BJ (cell line): Measurements from ENCODE around the gene CD247. TPM values are rescaled to one million over a fixed set of nuclear protein-coding genes. Genes with fewer than 3 reads are reported as not detected.

ENCODE experiments used
- CTCF ChIA-PET: fragments of 350-600 bp; formaldehyde crosslinking; extraction: SDS; loops from one replicate; lab custom pipeline; 2021; ENCODE audit warnings: antibody characterized with exemption, inconsistent platforms; lab: Yijun Ruan, JAX
- POLR2A ChIA-PET: fragments of 300-600 bp; sonication (Branson Sonifier 250); formaldehyde crosslinking; extraction: SDS; loops from one replicate; lab custom pipeline; 2021; ENCODE audit warnings: antibody characterized with exemption; lab: Charles Lee
- DNase-seq: peaks from one replicate; pipeline ENCODE4 v3.0.0-alpha.2; 2011; ENCODE audit warnings: low read depth
- H3K27me3 ChIP-seq: 2 replicates; pipeline ENCODE4 v1.6.0; 2011; ENCODE audit warnings: low read length; ENCODE audit not compliant: control insufficient read depth, insufficient read depth
- H3K36me3 ChIP-seq: 2 replicates; pipeline ENCODE4 v1.5.1; 2011; ENCODE audit warnings: low read length; ENCODE audit not compliant: control insufficient read depth, insufficient read depth
- H3K4me3 ChIP-seq: 2 replicates; pipeline ENCODE4 v1.5.1; 2011; ENCODE audit warnings: low read depth, mild to moderate bottlenecking, control low read depth, low read length
- CTCF ChIP-seq: IDR thresholded peaks from 2 replicates; pipeline ENCODE4 v1.5.1; 2011; ENCODE audit warnings: low read depth, mild to moderate bottlenecking, control low read depth, inconsistent platforms, low read length, moderate library complexity; ENCODE audit not compliant: insufficient read depth
- polyA plus RNA-seq: library from polyadenylated mRNA; depleted of rRNA; stranded (reverse); fragments of >200 nt; gene quantifications from 2 replicates; pipeline ENCODE4 v1.2.3, GENCODE V29; 2011

Gene CD247
- polyA plus RNA-seq, 1 experiment, result not detected

DNA sequence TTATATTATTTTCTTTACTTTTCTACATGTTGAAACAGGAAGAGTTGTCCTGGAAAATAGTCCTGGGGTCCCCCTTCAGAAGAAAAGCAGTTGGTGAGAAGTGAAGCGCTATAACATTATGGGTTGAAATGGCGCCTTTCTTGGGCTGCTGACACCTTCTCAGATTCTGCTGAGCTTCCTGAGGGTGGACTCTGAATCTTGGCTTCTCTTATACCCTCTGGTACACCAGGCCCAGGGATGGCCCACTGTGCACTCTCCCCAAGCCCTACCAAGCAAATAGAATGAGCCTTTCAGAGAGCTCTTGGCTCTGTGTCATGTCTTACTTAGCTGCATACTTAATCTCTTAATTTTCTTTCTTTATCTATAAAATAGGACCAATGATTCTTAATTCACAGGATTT lies 42.3 kb downstream of the CD247 start:
- peaks cover 2% of the 10 kb centered on the region; the same call in 1 of the 2 replicates for H3K27me3 ChIP-seq
- TF ChIP-seq CTCF, result no peak
- CTCF ChIA-PET, result interaction anchor here (1.2 kb wide), 1 partner anchor 17 kb away, joined by 3 read pairs; no protein-coding TSS in a partner anchor
- POLR2A ChIA-PET, result no interaction called here
- no peaks in the 10 kb centered on the region for H3K36me3 ChIP-seq
- no peak overlapping the region for H3K4me3 ChIP-seq
- DNase-seq, result no peak

DNA sequence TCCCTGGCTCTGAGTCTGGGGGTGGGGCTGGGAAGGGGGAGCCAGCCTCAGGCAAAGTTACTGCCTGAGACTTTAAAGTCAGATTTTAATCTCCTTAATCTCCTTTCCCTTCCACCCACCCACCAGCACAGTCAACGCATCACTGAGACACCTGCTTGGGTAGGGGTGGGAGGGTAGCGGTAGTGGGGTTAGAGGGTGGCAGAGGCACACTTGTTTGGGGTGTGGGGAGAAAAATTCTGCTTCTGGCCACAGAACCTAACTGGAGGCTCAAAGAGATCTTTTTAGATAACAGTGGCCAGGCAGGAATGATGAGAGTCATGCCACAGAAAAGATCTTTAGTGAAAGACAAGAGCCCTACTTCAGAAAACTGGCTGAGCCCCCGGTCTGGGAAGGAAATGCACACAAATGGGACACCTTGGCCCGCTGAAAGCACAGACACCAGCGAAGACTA lies 44.1 kb downstream of the CD247 start:
- ChIA-PET POLR2A (interaction anchor here (0.5 kb wide), 1 partner anchor 176 kb away, joined by 5 read pairs; no protein-coding TSS in a partner anchor), CTCF (no interaction called here)
- Histone ChIP-seq H3K27me3 (peaks cover 3% of the 10 kb centered on the region; the same call in 1 of the 2 replicates), H3K4me3 (no peak overlapping the region), H3K36me3 (no peaks in the 10 kb centered on the region)
- TF ChIP-seq CTCF, result no peak
- DNase-seq, result no peak

DNA sequence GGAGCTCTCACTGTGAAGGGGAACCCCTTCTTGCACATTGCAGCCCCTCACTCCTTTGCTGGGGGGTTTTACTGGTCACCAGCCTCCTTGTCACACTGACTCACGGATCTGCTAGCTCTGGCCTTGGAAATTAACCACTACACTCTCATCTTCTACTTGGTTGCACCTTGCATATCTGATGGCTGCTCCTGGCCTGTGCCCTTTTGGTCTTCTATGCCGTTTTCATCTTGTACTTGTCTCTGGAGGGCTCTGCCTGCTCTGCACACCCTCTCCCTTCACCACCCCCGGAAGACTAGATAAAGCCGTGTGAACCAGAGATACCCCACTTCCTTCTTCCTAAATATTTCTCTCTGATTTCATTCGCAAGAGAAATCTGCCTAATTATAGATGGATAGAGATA lies 44.6 kb downstream of the CD247 start:
- DNase-seq, result no peak
- POLR2A ChIA-PET, result interaction anchor here (0.5 kb wide), 1 partner anchor 175 kb away, joined by 5 read pairs; no protein-coding TSS in a partner anchor
- peaks cover 3% of the 10 kb centered on the region; the same call in 1 of the 2 replicates for H3K27me3 ChIP-seq
- CTCF ChIA-PET, result interaction anchor here (1.5 kb wide), 1 partner anchor 60 kb away, joined by 4 read pairs; no protein-coding TSS in a partner anchor
- TF ChIP-seq CTCF, result no peak
- no peak overlapping the region for H3K4me3 ChIP-seq
- H3K36me3 ChIP-seq, result no peaks in the 10 kb centered on the region

DNA sequence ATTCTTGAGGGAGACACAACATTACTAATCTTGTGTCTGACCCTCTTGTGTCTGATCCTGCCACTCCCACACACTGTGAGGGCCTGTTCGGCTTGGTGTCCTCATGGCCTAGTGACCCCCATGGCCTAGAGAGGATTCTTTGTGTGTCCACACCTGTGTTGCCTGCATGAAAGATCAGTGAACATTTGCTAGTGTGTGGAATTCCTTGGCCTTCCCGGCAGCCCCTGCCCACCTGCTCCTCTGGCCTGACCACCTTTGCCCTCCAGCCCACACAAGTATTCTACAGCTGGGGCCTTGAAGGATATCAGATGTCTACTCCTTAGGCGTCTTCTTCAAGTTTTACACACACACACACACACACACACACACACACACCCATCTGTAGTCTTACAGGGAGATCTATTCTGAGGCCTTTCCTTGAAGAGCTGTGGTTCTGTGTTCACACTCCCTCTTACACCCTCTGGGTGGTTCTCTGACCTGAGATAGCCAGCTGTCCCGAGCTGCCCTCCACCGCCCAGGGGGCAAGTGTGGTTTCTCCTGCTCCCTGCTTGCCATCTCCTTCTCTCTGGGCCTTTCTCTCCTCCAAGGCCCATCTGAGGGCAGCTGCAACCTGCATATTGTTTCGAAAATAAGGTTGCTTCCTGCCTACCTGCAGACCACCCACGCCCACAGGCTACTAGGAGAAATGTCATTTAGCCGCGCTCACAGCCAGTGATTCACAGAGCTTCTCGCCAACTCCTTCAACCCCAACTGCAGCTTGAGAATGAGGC lies 45.4 kb downstream of the CD247 start:
- CTCF ChIA-PET, result interaction anchor here (0.6 to 1.5 kb wide), 2 partner anchors 14 to 61 kb away, joined by 3 to 4 read pairs; no protein-coding TSS in a partner anchor
- POLR2A ChIA-PET, result no interaction called here
- no peak for TF ChIP-seq CTCF
- Histone ChIP-seq H3K36me3 (no peaks in the 10 kb centered on the region), H3K4me3 (no peak overlapping the region), H3K27me3 (peaks cover 3% of the 10 kb centered on the region; the same call in 1 of the 2 replicates)
- no peak for DNase-seq

DNA sequence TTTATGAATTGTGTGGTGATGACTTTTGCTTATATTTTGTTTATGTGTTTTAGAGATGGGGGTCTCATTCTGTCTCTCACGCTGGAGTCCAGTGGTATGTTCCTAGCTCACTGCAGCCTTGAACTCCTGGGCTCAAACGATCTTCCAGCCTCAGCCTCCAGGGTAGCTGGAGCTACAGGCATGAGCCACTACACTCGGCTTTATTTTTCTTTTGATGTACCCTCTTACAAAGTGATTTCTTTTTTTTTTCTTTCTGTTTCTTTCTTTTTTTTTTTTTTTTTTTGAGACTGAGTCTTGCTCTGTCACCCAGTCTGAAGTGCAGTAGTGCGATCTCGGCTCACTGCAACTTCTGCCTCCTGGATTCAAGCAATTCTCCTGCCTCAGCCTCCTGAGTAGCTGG lies 46.8 kb downstream of the CD247 start:
- ChIA-PET CTCF (no interaction called here), POLR2A (no interaction called here)
- DNase-seq, result no peak
- TF ChIP-seq CTCF, result no peak
- Histone ChIP-seq H3K36me3 (no peaks in the 10 kb centered on the region), H3K27me3 (peaks cover 3% of the 10 kb centered on the region), H3K4me3 (no peak overlapping the region)
